AG04449 (cell line): ENCODE data around the gene CTDSPL.

ENCODE experiments used
- CTCF ChIA-PET: fragments of 350-600 bp; formaldehyde crosslinking; extraction: SDS; loops from one replicate; lab custom pipeline; 2021; ENCODE audit warnings: antibody characterized with exemption; lab: Yijun Ruan, JAX
- POLR2A ChIA-PET: fragments of 400-600, 350-600 bp; formaldehyde crosslinking; extraction: SDS; loops from one replicate; lab custom pipeline; 2020; ENCODE audit warnings: antibody characterized with exemption, inconsistent platforms; lab: Yijun Ruan, JAX
- DNase-seq: peaks from one replicate; pipeline ENCODE4 v3.0.0-alpha.2; 2010; ENCODE audit warnings: low read depth, low spot score
- H3K4me3 ChIP-seq: 2 replicates; pipeline ENCODE4 v1.5.1; 2011; ENCODE audit warnings: low read depth, mild to moderate bottlenecking, control low read depth, low read length
- TF ChIP-seq, protein P1 (sequence below): IDR thresholded peaks from one replicate; pipeline ENCODE4 v1.5.1; 2011; ENCODE audit warnings: mild to moderate bottlenecking, moderate library complexity, low read length, control low read depth, inconsistent platforms; ENCODE audit not compliant: insufficient read depth; ENCODE audit errors: missing control alignments

Gene CTDSPL

DNA sequence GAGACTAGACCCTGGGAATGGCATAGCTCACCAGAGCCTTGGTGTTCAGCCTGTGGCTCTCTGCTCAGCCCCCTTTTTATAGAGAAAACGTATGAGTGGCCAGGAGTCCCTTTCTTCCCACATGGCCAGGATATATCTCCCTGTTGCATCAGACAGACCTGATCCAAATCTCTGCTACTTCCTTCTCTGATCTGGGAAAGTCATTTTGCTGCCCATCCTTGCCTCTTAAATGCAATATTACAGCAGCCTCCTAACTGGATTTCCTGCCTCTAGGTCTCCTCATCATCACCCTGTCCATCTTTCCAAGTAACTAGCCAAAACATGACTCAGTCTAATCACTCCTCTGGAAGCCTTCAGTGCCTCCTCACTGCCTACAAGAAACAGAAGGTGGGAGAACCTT, 42.9 kb downstream of the CTDSPL start:
- TF ChIP-seq, protein P1, sequence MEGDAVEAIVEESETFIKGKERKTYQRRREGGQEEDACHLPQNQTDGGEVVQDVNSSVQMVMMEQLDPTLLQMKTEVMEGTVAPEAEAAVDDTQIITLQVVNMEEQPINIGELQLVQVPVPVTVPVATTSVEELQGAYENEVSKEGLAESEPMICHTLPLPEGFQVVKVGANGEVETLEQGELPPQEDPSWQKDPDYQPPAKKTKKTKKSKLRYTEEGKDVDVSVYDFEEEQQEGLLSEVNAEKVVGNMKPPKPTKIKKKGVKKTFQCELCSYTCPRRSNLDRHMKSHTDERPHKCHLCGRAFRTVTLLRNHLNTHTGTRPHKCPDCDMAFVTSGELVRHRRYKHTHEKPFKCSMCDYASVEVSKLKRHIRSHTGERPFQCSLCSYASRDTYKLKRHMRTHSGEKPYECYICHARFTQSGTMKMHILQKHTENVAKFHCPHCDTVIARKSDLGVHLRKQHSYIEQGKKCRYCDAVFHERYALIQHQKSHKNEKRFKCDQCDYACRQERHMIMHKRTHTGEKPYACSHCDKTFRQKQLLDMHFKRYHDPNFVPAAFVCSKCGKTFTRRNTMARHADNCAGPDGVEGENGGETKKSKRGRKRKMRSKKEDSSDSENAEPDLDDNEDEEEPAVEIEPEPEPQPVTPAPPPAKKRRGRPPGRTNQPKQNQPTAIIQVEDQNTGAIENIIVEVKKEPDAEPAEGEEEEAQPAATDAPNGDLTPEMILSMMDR: no peak
- H3K4me3 ChIP-seq: no peak overlapping the region
- CTCF ChIA-PET: no interaction called here
- POLR2A ChIA-PET: no interaction called here
- DNase-seq: no peak

- no peak overlapping the region for H3K4me3 ChIP-seq
- TF ChIP-seq, protein P1: no peak
- CTCF ChIA-PET: interaction anchor here (1.5 kb wide), 1 partner anchor 62 kb away, joined by 7 read pairs; no protein-coding TSS in a partner anchor
- POLR2A ChIA-PET: no interaction called here
- DNase-seq: no peak
Observed at GRCh38 chr3:37905346-37905745, 43.7 kb downstream of the CTDSPL start.

GRCh38 chr3:37905987-37906674, 44.5 kb downstream of the CTDSPL start:
- TF ChIP-seq, protein P1: no peak
- CTCF ChIA-PET: interaction anchor here (0.7 to 1.5 kb wide), 4 partner anchors 28 to 62 kb away, joined by 3 to 7 read pairs (median 3); no protein-coding TSS in a partner anchor
- DNase-seq: no peak
- no peak overlapping the region for H3K4me3 ChIP-seq
- POLR2A ChIA-PET: no interaction called here

DNA sequence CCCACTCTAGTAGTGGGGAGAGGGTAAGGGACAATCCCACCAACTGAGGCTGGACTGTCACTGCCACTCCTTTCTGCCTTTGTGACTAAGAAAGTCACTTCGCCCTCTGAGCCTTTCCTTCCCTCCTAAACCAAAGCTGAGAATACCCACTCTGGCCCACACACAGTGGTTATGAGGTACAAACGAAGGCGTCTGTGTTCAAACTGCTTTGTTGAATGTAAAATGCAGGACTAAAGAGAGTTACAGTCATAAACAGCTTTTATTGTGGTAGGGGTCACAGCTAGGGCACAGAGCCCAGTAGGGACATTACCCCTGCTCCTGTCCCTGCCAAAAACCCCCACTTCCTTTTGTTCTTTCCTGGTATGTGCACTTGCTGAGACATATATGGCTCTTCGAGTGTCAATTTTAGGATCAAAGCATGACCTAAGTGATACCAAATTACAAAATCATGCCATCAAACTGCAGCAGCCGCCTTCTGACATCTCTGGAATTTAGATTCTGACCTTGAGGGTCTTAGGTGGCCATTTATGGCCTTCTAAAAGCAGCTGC, 45.1 kb downstream of the CTDSPL start:
- no peak for DNase-seq
- TF ChIP-seq, protein P1: no peak
- ChIA-PET CTCF (interaction anchor here (0.7 to 1.5 kb wide), 4 partner anchors 27 to 61 kb away, joined by 3 to 7 read pairs (median 3); no protein-coding TSS in a partner anchor), POLR2A (no interaction called here)
- no peak overlapping the region for H3K4me3 ChIP-seq

- TF ChIP-seq, protein P1: no peak
- no peak overlapping the region for H3K4me3 ChIP-seq
- ChIA-PET POLR2A (no interaction called here), CTCF (interaction anchor here (1.1 kb wide), 1 partner anchor 59 kb away, joined by 3 read pairs; no protein-coding TSS in a partner anchor)
- no peak for DNase-seq
Observed at GRCh38 chr3:37907371-37907770, 45.7 kb downstream of the CTDSPL start.

GRCh38 chr3:37907906-37908305, 46.2 kb downstream of the CTDSPL start:
- TF ChIP-seq, protein P1: no peak
- CTCF ChIA-PET: interaction anchor here (1.1 kb wide), 1 partner anchor 59 kb away, joined by 3 read pairs; no protein-coding TSS in a partner anchor
- POLR2A ChIA-PET: no interaction called here
- no peak for DNase-seq
- H3K4me3 ChIP-seq: no peak overlapping the region
